BJ (cell line): Measurements from ENCODE around the gene PTPRU. TPM values are rescaled to one million over a fixed set of nuclear protein-coding genes. Genes with fewer than 3 reads are reported as not detected.

Experiments
- CTCF ChIA-PET: fragments of 350-600 bp; formaldehyde crosslinking; extraction: SDS; loops from one replicate; lab custom pipeline; 2021; ENCODE audit warnings: antibody characterized with exemption, inconsistent platforms; lab: Yijun Ruan, JAX
- POLR2A ChIA-PET: fragments of 300-600 bp; sonication (Branson Sonifier 250); formaldehyde crosslinking; extraction: SDS; loops from one replicate; lab custom pipeline; 2021; ENCODE audit warnings: antibody characterized with exemption; lab: Charles Lee
- DNase-seq: peaks from one replicate; pipeline ENCODE4 v3.0.0-alpha.2; 2011; ENCODE audit warnings: low read depth
- H3K27me3 ChIP-seq: 2 replicates; pipeline ENCODE4 v1.6.0; 2011; ENCODE audit warnings: low read length; ENCODE audit not compliant: control insufficient read depth, insufficient read depth
- H3K36me3 ChIP-seq: 2 replicates; pipeline ENCODE4 v1.5.1; 2011; ENCODE audit warnings: low read length; ENCODE audit not compliant: control insufficient read depth, insufficient read depth
- H3K4me3 ChIP-seq: 2 replicates; pipeline ENCODE4 v1.5.1; 2011; ENCODE audit warnings: low read depth, mild to moderate bottlenecking, control low read depth, low read length
- CTCF ChIP-seq: IDR thresholded peaks from 2 replicates; pipeline ENCODE4 v1.5.1; 2011; ENCODE audit warnings: low read depth, mild to moderate bottlenecking, control low read depth, inconsistent platforms, low read length, moderate library complexity; ENCODE audit not compliant: insufficient read depth
- polyA plus RNA-seq: library from polyadenylated mRNA; depleted of rRNA; stranded (reverse); fragments of >200 nt; gene quantifications from 2 replicates; pipeline ENCODE4 v1.2.3, GENCODE V29; 2011

PTPRU gene
- polyA plus RNA-seq, 1 experiment = 19.8 TPM

DNA sequence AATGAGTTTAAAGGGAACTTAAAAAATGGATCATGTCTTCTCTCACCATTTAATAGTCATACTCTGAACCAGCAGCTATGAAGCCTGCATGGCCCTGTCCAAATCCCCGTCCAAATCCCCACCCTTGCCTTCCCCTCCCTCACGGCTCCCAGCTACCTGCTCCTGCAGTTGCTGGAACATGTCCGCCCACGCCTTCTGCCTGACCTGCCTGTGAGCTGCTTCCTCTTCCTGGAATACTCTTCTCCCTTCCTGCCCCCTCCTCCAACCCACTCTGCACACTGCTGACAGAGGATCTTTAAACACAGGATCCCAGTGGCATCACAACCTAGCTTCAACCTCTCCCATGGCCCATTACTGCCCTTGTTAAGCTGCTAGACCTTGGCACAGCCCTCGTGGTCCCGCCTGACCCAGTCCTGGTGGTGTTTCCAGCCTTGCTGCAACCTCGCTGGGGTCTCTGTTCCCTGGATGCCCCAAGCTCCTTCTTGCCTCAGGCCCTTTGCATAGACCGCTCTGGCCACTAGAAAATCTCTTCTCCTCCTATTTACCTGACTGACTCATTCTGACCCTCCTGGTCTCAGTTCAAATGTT is 118.3 kb downstream of the PTPRU start:
- ChIA-PET POLR2A (no interaction called here), CTCF (no interaction called here)
- Histone ChIP-seq H3K27me3 (peaks cover 2% of the 10 kb centered on the region; the same call in 1 of the 2 replicates), H3K36me3 (no peaks in the 10 kb centered on the region), H3K4me3 (no peak overlapping the region)
- no peak for TF ChIP-seq CTCF
- no peak for DNase-seq

GRCh38 chr1:29355375-29355774 is 119.1 kb downstream of the PTPRU start:
- CTCF ChIA-PET = no interaction called here
- POLR2A ChIA-PET = no interaction called here
- TF ChIP-seq CTCF = no peak
- no peak for DNase-seq
- Histone ChIP-seq H3K36me3 (no peaks in the 10 kb centered on the region), H3K4me3 (no peak overlapping the region), H3K27me3 (peaks cover 2% of the 10 kb centered on the region; the same call in 1 of the 2 replicates)

- CTCF ChIA-PET = no interaction called here
- TF ChIP-seq CTCF = no peak
- POLR2A ChIA-PET = no interaction called here
Observed at GRCh38 chr1:29356663-29357062, 120.3 kb downstream of the PTPRU start.

GRCh38 chr1:29357452-29357851 is 121.1 kb downstream of the PTPRU start:
- no peaks in the 10 kb centered on the region for H3K27me3 ChIP-seq
- TF ChIP-seq CTCF = no peak
- H3K4me3 ChIP-seq = no peak overlapping the region
- POLR2A ChIA-PET = no interaction called here
- no peak for DNase-seq
- CTCF ChIA-PET = no interaction called here
- H3K36me3 ChIP-seq = no peaks in the 10 kb centered on the region

More at GRCh38 chr1:29356663-29357062, 120.3 kb downstream of the PTPRU start:
- no peak for DNase-seq
- no peaks in the 10 kb centered on the region for H3K36me3 ChIP-seq
- H3K4me3 ChIP-seq = no peak overlapping the region
- H3K27me3 ChIP-seq = no peaks in the 10 kb centered on the region

GRCh38 chr1:29358183-29358582 is 121.9 kb downstream of the PTPRU start:
- ChIA-PET POLR2A (no interaction called here), CTCF (no interaction called here)
- H3K27me3 ChIP-seq = no peaks in the 10 kb centered on the region
- no peak for TF ChIP-seq CTCF
- H3K36me3 ChIP-seq = no peaks in the 10 kb centered on the region
- H3K4me3 ChIP-seq = no peak overlapping the region
- DNase-seq = no peak
